ENCODE data around the gene GULP1. TPM values are rescaled to one million over a fixed set of nuclear protein-coding genes. Genes with fewer than 3 reads are reported as not detected.

Gene GULP1
- total RNA-seq, 4 donors from 2014 or later, result 34.0 to 46.3 (median 38.0) TPM

DNA sequence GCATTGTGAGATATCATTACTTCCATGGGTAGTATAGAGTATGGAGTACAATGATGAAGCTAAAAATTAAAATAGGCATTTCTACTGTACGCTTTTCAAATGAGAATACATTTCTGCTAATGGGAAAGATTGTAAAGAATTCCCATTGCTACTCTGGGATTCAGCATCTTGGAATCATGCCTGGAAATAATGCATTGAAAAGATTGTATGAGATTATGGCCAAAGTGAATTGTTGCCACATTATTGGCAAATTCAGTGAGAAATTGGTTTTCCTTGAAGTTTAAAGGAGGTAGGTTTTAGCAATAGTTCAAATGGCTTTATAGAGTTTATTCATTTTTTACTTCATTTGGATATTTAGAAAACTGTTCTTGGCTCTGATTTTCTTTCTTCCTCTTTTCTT is 157.9 kb downstream of the GULP1 start:
- no peak for DNase-seq
- WGBS, 2 donors, result 93 to 98% methylated on average over 1 of the region's 1 CpG
- H3K9me3 ChIP-seq, result no peaks in the 10 kb centered on the region
- no peaks in the 10 kb centered on the region for H3K4me1 ChIP-seq
- H3K4me3 ChIP-seq (replicated peaks in 1 of 3), result no peak overlapping the region
- H3K27ac ChIP-seq, result no peak overlapping the region
- H3K36me3 ChIP-seq, result no peaks in the 10 kb centered on the region
- no peak for TF ChIP-seq POLR2A (IDR thresholded peaks at IDR 0.05)
- TF ChIP-seq, protein P1, sequence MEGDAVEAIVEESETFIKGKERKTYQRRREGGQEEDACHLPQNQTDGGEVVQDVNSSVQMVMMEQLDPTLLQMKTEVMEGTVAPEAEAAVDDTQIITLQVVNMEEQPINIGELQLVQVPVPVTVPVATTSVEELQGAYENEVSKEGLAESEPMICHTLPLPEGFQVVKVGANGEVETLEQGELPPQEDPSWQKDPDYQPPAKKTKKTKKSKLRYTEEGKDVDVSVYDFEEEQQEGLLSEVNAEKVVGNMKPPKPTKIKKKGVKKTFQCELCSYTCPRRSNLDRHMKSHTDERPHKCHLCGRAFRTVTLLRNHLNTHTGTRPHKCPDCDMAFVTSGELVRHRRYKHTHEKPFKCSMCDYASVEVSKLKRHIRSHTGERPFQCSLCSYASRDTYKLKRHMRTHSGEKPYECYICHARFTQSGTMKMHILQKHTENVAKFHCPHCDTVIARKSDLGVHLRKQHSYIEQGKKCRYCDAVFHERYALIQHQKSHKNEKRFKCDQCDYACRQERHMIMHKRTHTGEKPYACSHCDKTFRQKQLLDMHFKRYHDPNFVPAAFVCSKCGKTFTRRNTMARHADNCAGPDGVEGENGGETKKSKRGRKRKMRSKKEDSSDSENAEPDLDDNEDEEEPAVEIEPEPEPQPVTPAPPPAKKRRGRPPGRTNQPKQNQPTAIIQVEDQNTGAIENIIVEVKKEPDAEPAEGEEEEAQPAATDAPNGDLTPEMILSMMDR (IDR thresholded peaks at IDR 0.05), result no peak
- intact Hi-C loops (cut with DNase I), result no loop called here
- H3K27me3 ChIP-seq, result no peaks in the 10 kb centered on the region

DNA sequence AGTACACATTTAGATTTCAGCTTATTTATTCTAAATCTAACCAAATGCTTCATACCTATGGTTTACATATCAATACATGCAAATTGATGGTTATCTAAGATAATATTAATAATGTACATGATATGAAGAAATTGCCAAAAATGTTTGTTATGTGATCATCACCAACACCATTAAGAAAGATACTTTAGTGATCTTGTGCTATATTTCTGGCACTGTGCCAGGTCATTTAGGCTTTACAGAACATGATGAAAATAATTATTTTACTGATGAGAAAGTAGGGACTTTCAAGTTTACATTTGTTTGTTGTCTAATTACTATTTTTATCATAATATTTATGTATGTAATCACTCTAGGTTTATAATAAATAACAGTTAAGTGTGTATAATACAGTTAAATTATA is 158.3 kb downstream of the GULP1 start:
- DNase-seq, result no peak
- H3K4me3 ChIP-seq (replicated peaks in 1 of 3), result no peak overlapping the region
- no peak for TF ChIP-seq POLR2A (IDR thresholded peaks at IDR 0.05)
- TF ChIP-seq, protein P1 (IDR thresholded peaks at IDR 0.05), result no peak
- H3K27ac ChIP-seq, result no peak overlapping the region
- H3K4me1 ChIP-seq, result no peaks in the 10 kb centered on the region
- no peaks in the 10 kb centered on the region for H3K9me3 ChIP-seq
- intact Hi-C loops (cut with DNase I), result no loop called here
- no peaks in the 10 kb centered on the region for H3K27me3 ChIP-seq
- no peaks in the 10 kb centered on the region for H3K36me3 ChIP-seq

DNA sequence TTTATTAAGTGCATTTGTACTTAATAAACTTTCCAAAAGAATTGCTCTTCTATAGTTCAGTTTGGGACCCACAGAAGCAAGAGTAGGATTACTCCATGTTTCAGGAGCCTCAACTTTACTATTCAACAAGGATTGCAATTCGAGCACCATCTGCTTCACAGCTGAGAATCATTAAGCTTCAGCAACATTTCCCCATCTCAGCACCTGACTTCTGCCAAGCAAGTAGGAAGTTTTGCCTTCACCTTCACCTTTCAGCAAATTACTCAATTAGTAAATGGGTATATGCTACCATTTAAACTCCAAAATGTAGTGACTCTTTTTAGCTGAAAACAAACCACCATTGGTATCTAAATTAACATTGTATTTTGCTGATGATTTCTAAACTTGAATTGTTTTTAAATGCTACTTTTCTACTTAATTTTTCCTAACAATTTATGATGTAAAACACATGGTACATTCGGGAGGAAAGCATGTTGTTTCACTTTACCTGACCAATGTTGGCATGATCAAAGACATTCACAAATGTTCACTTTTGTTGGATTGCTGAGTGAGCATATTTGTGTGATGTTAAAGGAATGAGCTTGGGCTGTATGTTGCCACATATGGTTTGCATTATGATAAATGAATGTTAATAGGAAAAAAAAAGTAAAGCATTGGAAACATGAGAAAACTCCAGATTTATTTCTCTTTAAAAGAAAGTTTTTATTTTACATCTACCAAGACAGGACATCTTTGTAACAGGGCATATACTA is 159.2 kb downstream of the GULP1 start:
- H3K9me3 ChIP-seq, result no peaks in the 10 kb centered on the region
- H3K36me3 ChIP-seq, result no peaks in the 10 kb centered on the region
- 82 to 84% methylated on average over 2 of the region's 2 CpGs for WGBS, 2 donors
- no peaks in the 10 kb centered on the region for H3K4me1 ChIP-seq
- TF ChIP-seq, protein P1 (IDR thresholded peaks at IDR 0.05), result no peak
- no peak for TF ChIP-seq POLR2A (IDR thresholded peaks at IDR 0.05)
- no peak for DNase-seq
- no peaks in the 10 kb centered on the region for H3K27me3 ChIP-seq
- no peak overlapping the region for H3K27ac ChIP-seq
- intact Hi-C loops (cut with DNase I), result no loop called here
- H3K4me3 ChIP-seq (replicated peaks in 1 of 3), result no peak overlapping the region

DNA sequence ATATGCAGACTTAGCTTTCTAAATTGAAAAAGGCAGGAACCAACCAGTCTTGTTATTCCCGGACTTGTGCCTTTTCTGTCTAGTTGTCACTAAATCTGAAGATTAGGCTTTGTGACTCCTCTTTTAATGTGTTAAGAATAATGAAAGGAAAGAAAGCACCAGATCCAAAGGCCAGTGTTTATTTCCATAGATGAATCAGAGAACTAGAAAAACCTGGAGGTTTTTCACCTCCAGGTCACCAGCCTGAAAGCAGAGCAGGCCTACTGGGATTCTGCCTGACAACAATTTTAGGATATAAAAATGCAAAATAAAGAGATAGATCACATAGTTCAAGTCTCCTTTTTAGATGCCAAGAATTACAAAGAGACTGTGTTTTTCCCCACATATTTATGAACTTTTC is 160.4 kb downstream of the GULP1 start:
- Histone ChIP-seq H3K36me3 (no peaks in the 10 kb centered on the region), H3K4me3 (replicated peaks in 1 of 3) (no peak overlapping the region)
- intact Hi-C loops (cut with DNase I), result no loop called here

More for the DNA sequence above, 160.4 kb downstream of the GULP1 start:
- DNase-seq, result no peak
- WGBS, 2 donors, result 80 to 83% methylated on average over 1 of the region's 1 CpG
- H3K27me3 ChIP-seq, result no peaks in the 10 kb centered on the region
- H3K4me1 ChIP-seq, result no peaks in the 10 kb centered on the region
- no peak overlapping the region for H3K27ac ChIP-seq
- no peak for TF ChIP-seq POLR2A (IDR thresholded peaks at IDR 0.05)
- TF ChIP-seq, protein P1 (IDR thresholded peaks at IDR 0.05), result no peak
- H3K9me3 ChIP-seq, result no peaks in the 10 kb centered on the region
